ENCODE data around the gene CLEC16A. TPM values are rescaled to one million over a fixed set of nuclear protein-coding genes. Genes with fewer than 3 reads are reported as not detected.
A peak's percentile ranks its signal among the peaks of the same experiment; 100 is the strongest.

The CLEC16A gene
- total RNA-seq, 4 donors from 2014 or later: 20.3 to 25.7 (median 25.1) TPM

GRCh38 chr16:11046382-11046931 lies 102.1 kb downstream of the CLEC16A start:
- Histone ChIP-seq H3K4me3 (no peak overlapping the region), H3K9me3 (no peaks in the 10 kb centered on the region), H3K36me3 (peaks cover 0 to 92% (median 7%) of the 10 kb centered on the region in 3 donors), H3K27ac (peak overlapping the region in 3 of 4 donors; percentile 57 to 76 (median 66)), H3K4me1 (peaks cover 0 to 17% (median 5%) of the 10 kb centered on the region in 3 donors), H3K27me3 (no peaks in the 10 kb centered on the region)
- TF ChIP-seq POLR2A (IDR thresholded peaks at IDR 0.05): no peak
- TF ChIP-seq, protein P1, sequence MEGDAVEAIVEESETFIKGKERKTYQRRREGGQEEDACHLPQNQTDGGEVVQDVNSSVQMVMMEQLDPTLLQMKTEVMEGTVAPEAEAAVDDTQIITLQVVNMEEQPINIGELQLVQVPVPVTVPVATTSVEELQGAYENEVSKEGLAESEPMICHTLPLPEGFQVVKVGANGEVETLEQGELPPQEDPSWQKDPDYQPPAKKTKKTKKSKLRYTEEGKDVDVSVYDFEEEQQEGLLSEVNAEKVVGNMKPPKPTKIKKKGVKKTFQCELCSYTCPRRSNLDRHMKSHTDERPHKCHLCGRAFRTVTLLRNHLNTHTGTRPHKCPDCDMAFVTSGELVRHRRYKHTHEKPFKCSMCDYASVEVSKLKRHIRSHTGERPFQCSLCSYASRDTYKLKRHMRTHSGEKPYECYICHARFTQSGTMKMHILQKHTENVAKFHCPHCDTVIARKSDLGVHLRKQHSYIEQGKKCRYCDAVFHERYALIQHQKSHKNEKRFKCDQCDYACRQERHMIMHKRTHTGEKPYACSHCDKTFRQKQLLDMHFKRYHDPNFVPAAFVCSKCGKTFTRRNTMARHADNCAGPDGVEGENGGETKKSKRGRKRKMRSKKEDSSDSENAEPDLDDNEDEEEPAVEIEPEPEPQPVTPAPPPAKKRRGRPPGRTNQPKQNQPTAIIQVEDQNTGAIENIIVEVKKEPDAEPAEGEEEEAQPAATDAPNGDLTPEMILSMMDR (IDR thresholded peaks at IDR 0.05): no peak
- DNase-seq: no peak
- intact Hi-C loops (cut with DNase I): no loop called here
- 82 to 88% methylated on average over 5 of the region's 5 CpGs for WGBS, 2 donors

- intact Hi-C loops (cut with DNase I): no loop called here
- Histone ChIP-seq H3K9me3 (no peaks in the 10 kb centered on the region), H3K36me3 (peaks cover 0 to 92% (median 7%) of the 10 kb centered on the region in 3 donors), H3K27me3 (no peaks in the 10 kb centered on the region), H3K27ac (peak overlapping the region in 3 of 4 donors; percentile 57 to 75 (median 66)), H3K4me3 (no peak overlapping the region), H3K4me1 (peaks cover 0 to 22% (median 5%) of the 10 kb centered on the region in 3 donors)
- no peak for DNase-seq
- TF ChIP-seq POLR2A (IDR thresholded peaks at IDR 0.05): no peak
- TF ChIP-seq, protein P1 (IDR thresholded peaks at IDR 0.05): no peak
- WGBS, 2 donors: 62 to 74% methylated on average over 4 of the region's 4 CpGs
These were observed 102.7 kb downstream of the CLEC16A start for GRCh38 chr16:11047057-11047456.

DNA sequence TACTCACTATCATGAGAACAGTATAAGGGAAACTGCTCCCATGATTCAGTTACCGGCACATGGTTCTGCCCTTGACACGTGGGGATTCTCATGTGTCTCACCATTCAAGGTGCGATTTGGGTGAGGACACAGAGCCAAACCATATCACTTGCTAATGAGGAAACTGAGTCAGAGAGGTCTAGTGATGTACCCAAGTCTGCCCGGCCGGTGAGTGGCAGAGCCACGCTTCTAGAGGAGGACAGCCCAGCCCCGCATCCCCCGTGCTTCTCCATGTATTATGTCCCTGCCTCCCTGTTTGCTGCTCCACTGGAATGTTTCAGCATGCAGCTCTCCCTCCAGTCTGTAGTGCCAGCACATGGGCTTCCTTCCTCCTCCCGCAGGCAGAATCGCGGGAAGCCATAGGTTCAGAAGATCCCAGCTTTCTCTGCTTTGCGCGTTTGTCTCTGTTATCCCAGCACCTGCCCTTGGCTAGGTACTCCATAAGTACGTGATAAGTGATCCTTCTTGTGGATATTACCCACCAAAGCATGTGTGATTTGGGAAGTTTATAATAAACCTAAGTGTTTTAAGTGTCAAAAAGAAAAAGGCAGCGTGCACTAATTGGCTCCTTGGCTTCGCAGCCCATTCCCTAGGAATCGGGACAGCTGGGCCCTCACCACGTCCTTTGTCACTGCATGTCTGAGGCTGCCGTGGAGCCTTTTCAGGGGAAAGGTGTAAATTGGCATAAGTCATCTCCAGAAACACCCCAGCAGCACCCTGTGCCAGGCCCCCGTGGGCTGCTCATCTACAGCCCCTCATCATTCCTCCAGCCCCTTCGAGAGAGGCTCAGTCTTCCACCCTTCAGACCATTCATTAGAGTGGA lies 103.8 kb downstream of the CLEC16A start:
- TF ChIP-seq POLR2A (IDR thresholded peaks at IDR 0.05): no peak
- TF ChIP-seq, protein P1 (IDR thresholded peaks at IDR 0.05): no peak
- no peak for DNase-seq
- Histone ChIP-seq H3K27ac (peak overlapping the region in 3 of 4 donors; percentile 44 to 75 (median 66)), H3K4me1 (peaks cover 0 to 25% (median 5%) of the 10 kb centered on the region in 3 donors), H3K27me3 (no peaks in the 10 kb centered on the region), H3K36me3 (peaks cover 0 to 92% (median 11%) of the 10 kb centered on the region in 3 donors), H3K4me3 (no peak overlapping the region), H3K9me3 (no peaks in the 10 kb centered on the region)
- intact Hi-C loops (cut with DNase I): no loop called here
- 89 to 94% methylated on average over 20 to 21 of the region's 21 CpGs for WGBS, 2 donors

DNA sequence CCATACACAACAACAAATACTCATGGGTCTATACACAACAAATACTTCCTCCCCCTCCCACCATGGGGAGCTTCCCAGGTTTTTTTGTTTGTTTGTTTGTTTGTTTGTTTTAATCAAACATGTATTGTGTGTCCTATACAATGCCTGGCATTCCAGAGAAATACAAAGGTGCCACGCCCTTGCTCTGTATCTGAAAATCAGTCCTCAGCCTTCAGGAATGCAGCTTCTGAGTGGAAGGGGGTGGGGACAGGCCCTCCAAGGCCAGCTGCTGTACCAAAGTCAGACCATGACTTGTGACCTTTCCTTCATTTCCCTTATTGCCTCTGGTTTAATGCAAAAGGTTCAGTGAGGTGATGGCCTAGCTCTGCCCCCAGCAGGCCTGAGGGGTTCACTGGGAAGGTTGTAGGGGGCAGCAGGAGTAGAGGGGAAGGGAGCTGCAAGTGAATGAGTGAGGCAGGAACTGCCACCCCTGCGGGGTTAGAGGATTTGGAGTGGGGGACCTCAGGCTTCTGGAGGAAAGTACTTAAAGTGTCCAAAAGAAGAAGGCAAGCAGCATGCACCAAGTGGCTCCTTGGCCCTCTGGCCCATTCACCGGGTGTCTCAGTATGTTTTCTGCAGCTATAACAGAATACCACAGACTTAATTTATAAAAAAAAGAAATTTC lies 105.2 kb downstream of the CLEC16A start:
- H3K27ac ChIP-seq: no peak overlapping the region
- WGBS, 2 donors: 86 to 95% methylated on average over 3 of the region's 3 CpGs

More for the DNA sequence above, 105.2 kb downstream of the CLEC16A start:
- DNase-seq: no peak
- TF ChIP-seq POLR2A (IDR thresholded peaks at IDR 0.05): no peak
- TF ChIP-seq, protein P1 (IDR thresholded peaks at IDR 0.05): no peak
- intact Hi-C loops (cut with DNase I): no loop called here
- Histone ChIP-seq H3K4me1 (peaks cover 0 to 25% (median 5%) of the 10 kb centered on the region in 3 donors), H3K27me3 (no peaks in the 10 kb centered on the region), H3K4me3 (no peak overlapping the region), H3K9me3 (no peaks in the 10 kb centered on the region), H3K36me3 (peaks cover 4 to 92% (median 6%) of the 10 kb centered on the region in 3 donors)
